Esophagus (tissue), 2 donors: ENCODE measurements around the gene DGKB. TPM values are rescaled to one million over a fixed set of nuclear protein-coding genes. Genes with fewer than 3 reads are reported as not detected.

Experiments
- H3K27ac ChIP-seq, 2 donors: one replicate each; pipeline ENCODE4 v1.5.1; 2013; ENCODE audit warnings: low read depth in 2 of 2, mild to moderate bottlenecking in 2 of 2, inconsistent platforms in 1 of 2, low read length in 1 of 2, moderate library complexity in 1 of 2
- H3K27me3 ChIP-seq, 2 donors: one replicate each; pipeline ENCODE4 v1.6.1; 2013; ENCODE audit warnings: low read length in 2 of 2, control low read depth in 1 of 2, mild to moderate bottlenecking in 1 of 2; ENCODE audit not compliant: insufficient read depth in 2 of 2, control insufficient read depth in 1 of 2
- H3K36me3 ChIP-seq, 2 donors: one replicate each; pipeline ENCODE4 v1.6.1; 2013; ENCODE audit warnings: low read length in 1 of 2; ENCODE audit not compliant: control insufficient read depth in 2 of 2, insufficient read depth in 2 of 2
- H3K4me1 ChIP-seq, 2 donors: one replicate each; pipeline ENCODE4 v1.6.1; 2013; ENCODE audit warnings: low read length in 1 of 2; ENCODE audit not compliant: control insufficient read depth in 2 of 2, insufficient read depth in 2 of 2
- H3K4me3 ChIP-seq, 2 donors: one replicate each; pipeline ENCODE4 v1.5.1; 2013; ENCODE audit warnings: low read length in 2 of 2, mild to moderate bottlenecking in 2 of 2, low read depth in 1 of 2, moderate library complexity in 1 of 2
- H3K9me3 ChIP-seq, 2 donors: one replicate each; pipeline ENCODE4 v1.6.1; 2013; ENCODE audit warnings: mild to moderate bottlenecking in 2 of 2, low read depth in 1 of 2, low read length in 1 of 2, moderate library complexity in 1 of 2; ENCODE audit not compliant: control insufficient read depth in 2 of 2, insufficient read depth in 1 of 2
- WGBS, 2 donors: extraction: QIAGEN DNeasy Blood & Tissue Kit; methylation state at CpG; one replicate each; pipeline ENCODE4 v1.1.7; 2013; 5-methylcytosine and 5-hydroxymethylcytosine counted together
- polyA plus RNA-seq, 2 donors: library from polyadenylated mRNA; stranded (reverse); fragments of 200-250 nt; gene quantifications; one replicate each; pipeline ENCODE4 v1.2.3, GENCODE V29; 2013
- donor health status: healthy with polysubstance abuse.
- donor health status: Bipolar disorder and iron deficiency.

Gene DGKB
- polyA plus RNA-seq, 2 donors: 0.09 to 0.20 TPM

DNA sequence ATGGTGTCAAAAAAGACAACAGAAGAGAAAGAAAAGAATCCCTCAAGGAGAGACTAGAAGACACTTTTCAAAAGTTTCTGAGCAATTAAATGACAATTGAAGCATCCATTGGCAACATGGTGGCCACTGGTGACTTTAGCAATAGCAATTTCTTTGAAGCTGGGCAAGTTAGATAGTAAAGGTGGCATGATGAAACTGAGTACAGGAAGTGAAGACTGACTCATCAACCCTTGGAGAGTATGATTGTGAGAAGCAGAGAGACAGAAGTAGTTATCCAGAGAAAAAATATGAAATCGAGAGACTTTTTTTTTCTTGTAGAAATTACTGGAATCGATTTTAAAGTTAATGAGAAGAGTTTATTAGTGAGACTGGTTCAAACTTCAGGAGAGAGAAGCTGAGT, 52.5 kb downstream of the DGKB start:
- Histone ChIP-seq H3K9me3 (no peaks in the 10 kb centered on the region), H3K27ac (no peak overlapping the region), H3K4me3 (no peak overlapping the region), H3K36me3 (no peaks in the 10 kb centered on the region), H3K27me3 (no peaks in the 10 kb centered on the region), H3K4me1 (no peaks in the 10 kb centered on the region)
- WGBS, 2 donors: 83 to 84% methylated on average over 2 of the region's 2 CpGs

DNA sequence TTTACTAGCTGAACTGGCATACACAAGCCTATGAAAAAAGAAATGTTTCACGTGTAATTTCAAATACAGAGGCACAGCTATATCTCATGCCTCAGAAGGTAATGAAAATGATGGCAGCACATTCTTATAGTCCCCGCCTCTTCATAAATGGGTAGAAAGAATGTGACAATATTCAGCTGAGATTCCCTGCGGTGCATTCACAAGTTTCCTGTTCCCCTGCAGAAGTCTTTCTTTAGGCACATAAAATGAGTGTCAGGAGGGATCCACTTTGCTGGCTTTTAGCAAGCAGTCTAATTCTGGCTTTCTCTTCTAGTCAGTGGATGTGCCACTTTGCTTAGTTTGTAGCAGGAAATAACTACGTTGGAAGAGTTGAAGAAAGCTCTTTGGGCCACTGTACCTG, 56.1 kb downstream of the DGKB start:
- Histone ChIP-seq H3K4me3 (no peak overlapping the region), H3K4me1 (no peaks in the 10 kb centered on the region), H3K27ac (no peak overlapping the region), H3K36me3 (no peaks in the 10 kb centered on the region), H3K9me3 (no peaks in the 10 kb centered on the region), H3K27me3 (no peaks in the 10 kb centered on the region)
- WGBS, 2 donors: 75 to 76% methylated on average over 4 of the region's 4 CpGs

DNA sequence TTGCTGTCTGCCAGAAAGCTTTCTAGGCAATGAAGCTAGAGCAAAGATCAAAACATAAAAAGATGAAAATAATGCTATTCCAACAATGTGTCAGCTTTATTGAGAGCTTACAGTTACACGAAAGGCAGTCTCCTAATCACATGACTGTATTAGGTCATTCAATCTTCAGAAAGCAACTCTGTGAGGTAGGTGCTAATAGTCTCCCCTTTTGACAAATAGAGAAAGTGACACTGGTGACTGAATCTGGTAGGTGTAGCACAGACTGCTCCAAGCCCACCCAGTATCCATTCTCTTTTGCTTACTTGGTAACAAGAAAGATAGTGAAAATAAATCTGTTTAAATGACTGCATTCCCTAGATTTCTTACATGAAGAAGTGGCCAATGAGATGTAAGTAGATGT, 58.8 kb downstream of the DGKB start:
- Histone ChIP-seq H3K4me1 (no peaks in the 10 kb centered on the region), H3K27ac (no peak overlapping the region), H3K36me3 (no peaks in the 10 kb centered on the region), H3K9me3 (no peaks in the 10 kb centered on the region), H3K27me3 (no peaks in the 10 kb centered on the region), H3K4me3 (no peak overlapping the region)
- 75 to 89% methylated on average over 1 of the region's 1 CpG for WGBS, 2 donors

DNA sequence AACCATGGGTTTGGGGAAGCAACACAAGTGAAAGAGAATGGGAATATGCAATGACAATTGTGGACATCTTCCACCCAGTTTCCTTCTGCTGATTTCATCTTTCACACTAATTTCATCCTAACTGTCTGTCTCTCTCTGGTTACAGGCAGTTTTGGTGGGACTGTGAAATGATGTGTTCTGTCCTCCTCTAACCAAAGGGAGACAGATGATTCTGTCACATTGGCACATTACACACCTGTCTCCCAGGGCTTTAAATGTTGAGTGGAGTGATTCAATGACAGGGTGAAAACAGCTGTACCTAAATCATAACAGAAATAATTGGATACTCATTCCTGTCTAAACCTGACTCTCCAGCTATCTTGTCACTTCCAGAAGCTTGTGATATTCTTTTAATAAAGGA, 60.0 kb downstream of the DGKB start:
- no peaks in the 10 kb centered on the region for H3K9me3 ChIP-seq
- H3K27me3 ChIP-seq: no peaks in the 10 kb centered on the region
- H3K4me1 ChIP-seq: no peaks in the 10 kb centered on the region
- no peak overlapping the region for H3K4me3 ChIP-seq
- H3K27ac ChIP-seq: no peak overlapping the region
- H3K36me3 ChIP-seq: no peaks in the 10 kb centered on the region

DNA sequence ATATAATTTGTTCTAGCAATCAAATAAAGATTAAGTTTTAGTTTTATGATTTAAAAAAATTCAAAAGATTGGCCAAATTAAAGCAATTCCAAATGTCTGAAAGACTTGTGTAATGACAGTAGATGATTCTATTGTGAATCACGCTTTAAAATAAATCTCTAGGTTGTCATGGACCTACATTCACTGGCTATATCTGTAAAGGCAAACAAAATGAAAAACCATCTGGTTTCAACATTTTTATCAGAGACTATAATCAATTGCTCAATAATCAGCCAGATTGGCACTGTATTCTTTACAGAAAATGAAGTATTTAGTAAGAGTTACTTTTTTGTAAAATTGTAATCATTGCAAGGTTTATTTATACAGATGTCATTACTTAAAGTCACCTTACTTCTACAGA, 60.7 kb downstream of the DGKB start:
- H3K36me3 ChIP-seq: no peaks in the 10 kb centered on the region
- H3K27ac ChIP-seq: no peak overlapping the region
- no peak overlapping the region for H3K4me3 ChIP-seq
- H3K4me1 ChIP-seq: no peaks in the 10 kb centered on the region
- no peaks in the 10 kb centered on the region for H3K27me3 ChIP-seq
- H3K9me3 ChIP-seq: no peaks in the 10 kb centered on the region
- 77% methylated on average over 1 of the region's 1 CpG for WGBS, 2 donors

DNA sequence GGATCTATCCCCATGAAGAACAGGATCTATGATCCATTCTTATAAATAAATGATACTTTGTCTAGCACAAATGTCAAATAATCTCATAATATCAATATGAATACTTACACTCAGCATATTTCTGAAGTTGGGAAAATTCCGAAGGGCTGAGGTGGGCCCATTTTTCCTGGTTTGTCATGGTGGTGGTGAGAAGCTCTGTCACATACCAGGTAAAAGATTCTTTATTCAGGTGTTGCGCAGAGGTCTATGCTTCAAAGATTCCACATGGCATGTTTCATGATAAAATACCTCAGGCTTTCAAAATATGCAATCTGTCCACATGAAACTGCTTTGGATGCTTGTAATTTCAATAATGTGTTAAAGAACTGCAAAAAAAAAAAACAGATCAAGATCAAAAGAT, 61.5 kb downstream of the DGKB start:
- Histone ChIP-seq H3K4me1 (no peaks in the 10 kb centered on the region), H3K4me3 (no peak overlapping the region), H3K27ac (no peak overlapping the region), H3K27me3 (no peaks in the 10 kb centered on the region), H3K36me3 (no peaks in the 10 kb centered on the region), H3K9me3 (peaks cover 0 to 2% of the 10 kb centered on the region in 2 donors)
- WGBS, 2 donors: 88 to 91% methylated on average over 2 of the region's 2 CpGs

DNA sequence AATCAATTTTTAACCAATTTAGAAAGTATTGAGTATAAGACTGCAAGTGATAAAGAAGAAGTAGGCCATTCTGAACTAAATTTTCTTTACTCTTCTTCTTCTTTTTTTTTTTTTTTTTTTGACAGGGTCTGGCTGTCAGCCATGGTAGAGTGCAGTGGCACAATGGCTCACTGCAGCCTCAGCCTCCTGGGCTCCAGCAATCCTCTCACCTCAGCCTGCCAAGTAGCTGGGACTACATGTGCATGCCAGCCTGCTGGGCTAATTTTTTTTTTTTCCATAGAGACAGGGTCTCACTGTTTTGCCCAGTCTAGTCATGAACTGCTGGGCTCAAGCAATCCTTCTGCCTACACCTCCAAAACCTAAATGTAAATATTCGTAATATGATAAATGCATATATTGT, 63.2 kb downstream of the DGKB start:
- 86 to 95% methylated on average over 1 of the region's 1 CpG for WGBS, 2 donors
- Histone ChIP-seq H3K27ac (no peak overlapping the region), H3K4me1 (no peaks in the 10 kb centered on the region), H3K36me3 (no peaks in the 10 kb centered on the region), H3K4me3 (no peak overlapping the region), H3K9me3 (peaks cover 0 to 2% of the 10 kb centered on the region in 2 donors), H3K27me3 (no peaks in the 10 kb centered on the region)

DNA sequence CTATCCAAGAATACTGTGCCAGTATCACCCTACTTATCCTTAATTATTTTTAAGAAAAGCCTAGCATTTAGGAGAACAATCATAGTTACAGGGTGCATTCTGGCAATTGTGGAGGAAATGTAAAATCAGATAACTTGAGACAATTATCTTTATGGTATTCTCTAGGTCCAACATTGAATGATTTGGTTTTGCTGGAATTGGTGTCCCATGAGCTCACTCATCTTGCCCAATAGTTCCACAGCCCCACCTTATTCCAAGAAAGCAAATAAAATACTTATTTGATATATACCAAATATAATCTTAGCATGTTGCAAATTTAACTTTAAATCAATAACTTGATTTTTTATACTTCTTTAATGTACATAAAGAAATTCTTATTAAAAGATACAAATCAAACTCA, 65.3 kb downstream of the DGKB start:
- Histone ChIP-seq H3K27ac (no peak overlapping the region), H3K9me3 (peaks cover 0 to 2% of the 10 kb centered on the region in 2 donors), H3K27me3 (no peaks in the 10 kb centered on the region), H3K4me3 (no peak overlapping the region), H3K4me1 (no peaks in the 10 kb centered on the region), H3K36me3 (no peaks in the 10 kb centered on the region)

DNA sequence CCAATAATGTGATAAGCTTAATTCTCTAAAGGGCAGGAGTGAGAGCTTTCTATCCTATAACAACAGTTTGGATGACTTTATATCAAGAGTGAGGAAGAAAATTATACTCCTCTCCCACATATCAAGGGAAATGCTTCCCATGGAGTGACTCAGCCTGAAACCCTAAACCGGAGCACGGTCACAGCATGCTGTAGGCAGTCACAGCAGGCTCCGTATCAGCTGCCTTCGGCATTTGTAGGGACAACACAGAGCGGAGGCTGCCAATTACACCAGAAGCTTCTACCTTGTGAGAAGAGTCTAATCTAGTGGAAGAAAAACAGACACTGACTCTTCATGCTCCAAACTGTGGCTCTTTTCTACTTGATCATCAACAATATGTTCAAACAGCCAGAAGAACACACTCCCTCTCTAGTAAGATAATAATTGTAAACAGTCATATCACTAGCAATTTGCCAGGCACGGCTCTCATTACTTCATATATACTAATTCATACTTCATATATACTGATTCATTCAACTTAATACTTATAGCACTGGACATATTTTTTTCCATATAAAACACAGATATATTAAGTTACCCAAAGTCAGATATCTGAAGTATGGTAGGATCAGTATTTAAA, 65.9 kb downstream of the DGKB start:
- Histone ChIP-seq H3K4me3 (no peak overlapping the region), H3K27ac (no peak overlapping the region), H3K36me3 (no peaks in the 10 kb centered on the region), H3K27me3 (no peaks in the 10 kb centered on the region), H3K4me1 (no peaks in the 10 kb centered on the region), H3K9me3 (peaks cover 0 to 2% of the 10 kb centered on the region in 2 donors)
- WGBS, 2 donors: 42% methylated on average over 6 of the region's 6 CpGs

DNA sequence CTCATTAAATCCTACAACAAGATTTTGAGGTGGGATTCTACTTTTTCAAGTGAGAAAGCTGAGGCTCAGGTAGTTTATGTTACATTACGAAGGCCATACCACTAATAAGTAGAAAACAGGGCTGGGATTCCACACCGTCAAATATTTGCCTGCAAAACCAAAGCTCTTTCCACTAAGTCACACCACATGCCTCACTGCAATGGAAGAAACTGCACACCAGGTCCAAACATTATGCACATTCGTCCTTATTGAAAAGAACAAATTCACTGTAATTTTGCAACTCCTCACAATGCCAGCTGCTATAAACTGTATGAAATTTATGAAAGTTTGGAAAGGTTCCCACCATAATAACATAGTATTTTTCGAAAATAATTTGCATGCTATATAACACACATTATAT, 66.5 kb downstream of the DGKB start:
- WGBS, 2 donors: 73 to 76% methylated on average over 4 of the region's 4 CpGs
- no peaks in the 10 kb centered on the region for H3K4me1 ChIP-seq
- no peak overlapping the region for H3K27ac ChIP-seq
- H3K36me3 ChIP-seq: no peaks in the 10 kb centered on the region
- H3K9me3 ChIP-seq: peaks cover 0 to 2% of the 10 kb centered on the region in 2 donors
- no peak overlapping the region for H3K4me3 ChIP-seq
- H3K27me3 ChIP-seq: no peaks in the 10 kb centered on the region
